ENCODE data around the gene ANKRD13C. TPM values are rescaled to one million over a fixed set of nuclear protein-coding genes. Genes with fewer than 3 reads are reported as not detected.

The ANKRD13C gene
- total RNA-seq, 1 experiment from 2014 or later = 24.3 TPM

DNA sequence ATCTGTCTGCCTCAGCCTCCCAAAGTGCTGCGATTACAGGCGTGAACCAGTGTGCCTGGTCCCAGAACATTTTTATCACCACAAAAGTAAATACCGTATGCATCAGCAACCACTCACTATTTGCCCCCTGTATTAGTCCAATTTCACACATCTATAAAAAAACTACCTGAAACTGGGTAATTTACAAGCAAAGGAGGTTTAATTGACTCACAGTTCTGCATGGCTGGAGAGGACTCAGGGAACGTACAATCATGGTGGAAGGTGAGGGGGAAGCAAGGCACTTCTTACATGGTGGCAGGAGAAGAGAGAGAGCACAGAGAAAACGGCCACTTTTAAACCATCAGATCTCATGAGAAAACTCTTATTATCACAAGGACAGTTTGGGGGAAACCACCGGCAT is 31.0 kb upstream of the ANKRD13C start:
- ChIA-PET CTCF (no interaction called here), POLR2A (ENCODE audit: unreplicated experiment) (no interaction called here)

DNA sequence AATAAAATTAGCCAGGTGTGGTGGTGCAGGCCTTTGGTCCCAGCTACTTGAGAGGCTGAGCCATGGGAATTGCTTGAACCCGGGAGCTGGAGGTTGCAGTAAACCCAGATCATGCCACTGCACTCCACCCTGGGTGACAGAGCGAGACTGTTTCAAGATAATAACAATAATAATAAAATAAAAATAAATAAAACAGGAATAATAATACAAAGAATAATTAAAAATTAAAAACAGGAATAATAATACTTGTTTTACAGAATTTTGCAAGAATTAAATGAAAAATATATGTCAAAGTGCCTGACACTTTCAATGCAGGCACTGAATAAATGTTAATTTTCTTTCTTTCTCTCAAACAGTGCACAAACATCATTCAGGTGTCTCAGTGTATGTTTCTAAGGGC is 30.0 kb upstream of the ANKRD13C start:
- H3K36me3 ChIP-seq (ENCODE audit: low read depth) = no peaks in the 10 kb centered on the region
- no peak overlapping the region for H3K4me3 ChIP-seq
- H3K9me3 ChIP-seq (ENCODE audit: insufficient read depth, low read depth) = no peaks in the 10 kb centered on the region
- no peak overlapping the region for H3K4me2 ChIP-seq
- POLR2A ChIA-PET (ENCODE audit: unreplicated experiment) = no interaction called here
- intact Hi-C loops (cut with micrococcal nuclease; ENCODE audit: unreplicated experiment) = no loop called here
- BruUV-seq (replicated peaks) = no TSS peak
- CTCF ChIA-PET = no interaction called here
- H3K27ac ChIP-seq = no peak overlapping the region
- no peaks in the 10 kb centered on the region for H3K79me2 ChIP-seq (ENCODE audit: low read depth)
- TF ChIP-seq, protein P1, sequence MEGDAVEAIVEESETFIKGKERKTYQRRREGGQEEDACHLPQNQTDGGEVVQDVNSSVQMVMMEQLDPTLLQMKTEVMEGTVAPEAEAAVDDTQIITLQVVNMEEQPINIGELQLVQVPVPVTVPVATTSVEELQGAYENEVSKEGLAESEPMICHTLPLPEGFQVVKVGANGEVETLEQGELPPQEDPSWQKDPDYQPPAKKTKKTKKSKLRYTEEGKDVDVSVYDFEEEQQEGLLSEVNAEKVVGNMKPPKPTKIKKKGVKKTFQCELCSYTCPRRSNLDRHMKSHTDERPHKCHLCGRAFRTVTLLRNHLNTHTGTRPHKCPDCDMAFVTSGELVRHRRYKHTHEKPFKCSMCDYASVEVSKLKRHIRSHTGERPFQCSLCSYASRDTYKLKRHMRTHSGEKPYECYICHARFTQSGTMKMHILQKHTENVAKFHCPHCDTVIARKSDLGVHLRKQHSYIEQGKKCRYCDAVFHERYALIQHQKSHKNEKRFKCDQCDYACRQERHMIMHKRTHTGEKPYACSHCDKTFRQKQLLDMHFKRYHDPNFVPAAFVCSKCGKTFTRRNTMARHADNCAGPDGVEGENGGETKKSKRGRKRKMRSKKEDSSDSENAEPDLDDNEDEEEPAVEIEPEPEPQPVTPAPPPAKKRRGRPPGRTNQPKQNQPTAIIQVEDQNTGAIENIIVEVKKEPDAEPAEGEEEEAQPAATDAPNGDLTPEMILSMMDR (conservative IDR thresholded peaks at IDR 0.05) = no peak
- TF ChIP-seq EZH2 (IDR thresholded peaks at IDR 0.05; ENCODE audit: low read depth) = no peak
- no peaks in the 10 kb centered on the region for H3F3A ChIP-seq (ENCODE audit: insufficient read depth, low read depth)
- DNase-seq = no peak
- H3K27me3 ChIP-seq (ENCODE audit: insufficient read depth, low read depth) = no peaks in the 10 kb centered on the region
- no peaks in the 10 kb centered on the region for H3K4me1 ChIP-seq (replicated peaks; ENCODE audit: insufficient read depth)
- H4K20me1 ChIP-seq (ENCODE audit: insufficient read depth) = no peaks in the 10 kb centered on the region
- no peak overlapping the region for H2AFZ ChIP-seq
- H3K9me2 ChIP-seq (ENCODE audit: insufficient read depth) = no peaks in the 10 kb centered on the region

More for the DNA sequence above, 31.0 kb upstream of the ANKRD13C start:
- Histone ChIP-seq H3K4me3 (no peak overlapping the region), H4K20me1 (ENCODE audit: insufficient read depth) (no peaks in the 10 kb centered on the region), H3K27ac (no peak overlapping the region), H3K4me2 (no peak overlapping the region), H3K27me3 (ENCODE audit: insufficient read depth, low read depth) (no peaks in the 10 kb centered on the region), H3K36me3 (ENCODE audit: low read depth) (no peaks in the 10 kb centered on the region), H3K9me2 (ENCODE audit: insufficient read depth) (no peaks in the 10 kb centered on the region), H3K9me3 (ENCODE audit: insufficient read depth, low read depth) (no peaks in the 10 kb centered on the region), H3F3A (ENCODE audit: insufficient read depth, low read depth) (no peaks in the 10 kb centered on the region), H3K4me1 (replicated peaks; ENCODE audit: insufficient read depth) (no peaks in the 10 kb centered on the region), H3K79me2 (ENCODE audit: low read depth) (no peaks in the 10 kb centered on the region), H2AFZ (no peak overlapping the region)
- intact Hi-C loops (cut with micrococcal nuclease; ENCODE audit: unreplicated experiment) = no loop called here
- no peak for DNase-seq
- BruUV-seq (replicated peaks) = no TSS peak
- no peak for TF ChIP-seq EZH2 (IDR thresholded peaks at IDR 0.05; ENCODE audit: low read depth)
- TF ChIP-seq, protein P1 (conservative IDR thresholded peaks at IDR 0.05) = no peak

DNA sequence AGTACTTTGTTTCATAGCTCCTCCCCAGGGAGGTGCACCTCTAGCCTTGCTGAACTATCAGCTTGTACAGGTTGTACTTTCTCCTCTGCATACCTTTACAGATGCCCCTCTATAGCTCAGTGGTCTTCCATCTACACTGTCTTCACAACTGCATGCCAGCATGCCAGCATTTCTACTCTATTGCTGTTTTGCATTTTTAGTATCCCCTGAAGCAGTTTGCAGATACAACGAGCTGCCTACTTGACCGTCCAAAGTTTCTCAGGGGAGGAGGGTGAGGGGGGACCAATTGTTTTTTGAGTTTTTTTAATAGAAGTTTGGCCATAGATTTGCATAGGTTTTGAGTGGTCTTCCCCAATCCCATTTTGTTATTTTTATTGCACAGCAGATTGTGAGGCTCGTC is 29.0 kb upstream of the ANKRD13C start:
- H4K20me1 ChIP-seq (ENCODE audit: insufficient read depth) = no peaks in the 10 kb centered on the region
- CTCF ChIA-PET = no interaction called here
- no peaks in the 10 kb centered on the region for H3K9me2 ChIP-seq (ENCODE audit: insufficient read depth)
- H2AFZ ChIP-seq = no peak overlapping the region
- no peak overlapping the region for H3K27ac ChIP-seq
- no peak overlapping the region for H3K4me3 ChIP-seq
- intact Hi-C loops (cut with micrococcal nuclease; ENCODE audit: unreplicated experiment) = no loop called here
- H3F3A ChIP-seq (ENCODE audit: insufficient read depth, low read depth) = no peaks in the 10 kb centered on the region
- no peaks in the 10 kb centered on the region for H3K79me2 ChIP-seq (ENCODE audit: low read depth)
- H3K27me3 ChIP-seq (ENCODE audit: insufficient read depth, low read depth) = no peaks in the 10 kb centered on the region
- H3K36me3 ChIP-seq (ENCODE audit: low read depth) = no peaks in the 10 kb centered on the region
- TF ChIP-seq EZH2 (IDR thresholded peaks at IDR 0.05; ENCODE audit: low read depth) = no peak
- TF ChIP-seq, protein P1 (conservative IDR thresholded peaks at IDR 0.05) = no peak
- no peak overlapping the region for H3K4me2 ChIP-seq
- no TSS peak for BruUV-seq (replicated peaks)
- DNase-seq = no peak
- POLR2A ChIA-PET (ENCODE audit: unreplicated experiment) = no interaction called here
- no peaks in the 10 kb centered on the region for H3K9me3 ChIP-seq (ENCODE audit: insufficient read depth, low read depth)
- H3K4me1 ChIP-seq (replicated peaks; ENCODE audit: insufficient read depth) = no peaks in the 10 kb centered on the region

All from PC-9 (cell line).